PC-9 (cell line): Measurements from ENCODE around the gene SPEM3. TPM values are rescaled to one million over a fixed set of nuclear protein-coding genes. Genes with fewer than 3 reads are reported as not detected.

Experiments used
- BruUV-seq: library from RNA; stranded (reverse); fragments of 400-500 nt; replicated peaks from 2 replicates; lab custom pipeline; 2021; lab: Mats Ljungman, UMichigan
- CTCF ChIA-PET: fragments of 300-600 bp; sonication (Branson Sonifier 250); formaldehyde crosslinking; loops from one replicate; lab custom pipeline; 2022; ENCODE audit warnings: antibody characterized with exemption; lab: Charles Lee
- POLR2A ChIA-PET: fragments of 300-600 bp; sonication (Branson Sonifier 250); formaldehyde crosslinking; loops from one replicate; lab custom pipeline; 2022; ENCODE audit warnings: antibody characterized with exemption; ENCODE audit not compliant: unreplicated experiment; lab: Charles Lee
- DNase-seq, 2 experiments: peaks; one replicate each; pipeline versions ENCODE4 v3.0.0 to v3.0.0-alpha.2; 2015 to 2022; ENCODE audit warnings: mixed read lengths in 1 of 2
- H2AFZ ChIP-seq: fragments of 200-600 bp; sonication (generic); 2 replicates; pipeline ENCODE4 v1.8.1; 2017; ENCODE audit warnings: antibody characterized with exemption
- H3F3A ChIP-seq: fragments of 200-600 bp; sonication (generic); 2 replicates; pipeline ENCODE4 v1.8.1; 2017; ENCODE audit warnings: antibody characterized with exemption, mild to moderate bottlenecking, low read depth; ENCODE audit not compliant: insufficient read depth
- H3K27ac ChIP-seq: fragments of 200-600 bp; sonication (generic); 2 replicates; pipeline ENCODE4 v1.6.1; 2016; ENCODE audit warnings: mixed run types
- H3K27me3 ChIP-seq: fragments of 200-600 bp; sonication (generic); 2 replicates; pipeline ENCODE4 v1.6.1; 2016; ENCODE audit warnings: low read depth, mixed run types; ENCODE audit not compliant: insufficient read depth
- H3K36me3 ChIP-seq: fragments of 200-600 bp; sonication (generic); 2 replicates; pipeline ENCODE4 v1.6.1; 2016; ENCODE audit warnings: low read depth, mixed run types
- H3K4me1 ChIP-seq: fragments of 200-600 bp; sonication (generic); replicated peaks from 2 replicates; pipeline ENCODE4 v1.6.1; 2016; ENCODE audit warnings: mixed run types; ENCODE audit not compliant: insufficient read depth
- H3K4me2 ChIP-seq: fragments of 200-600 bp; sonication (generic); 2 replicates; pipeline ENCODE4 v1.6.1; 2017; ENCODE audit warnings: mixed run types
- H3K4me3 ChIP-seq: fragments of 200-600 bp; sonication (generic); 2 replicates; pipeline ENCODE4 v1.6.1; 2016; ENCODE audit warnings: mixed run types
- H3K79me2 ChIP-seq: fragments of 200-600 bp; sonication (generic); 2 replicates; pipeline ENCODE4 v1.6.1; 2017; ENCODE audit warnings: low read depth, mixed run types
- H3K9me2 ChIP-seq: fragments of 200-600 bp; sonication (generic); 2 replicates; pipeline ENCODE4 v1.8.1; 2017; ENCODE audit warnings: mild to moderate bottlenecking; ENCODE audit not compliant: insufficient read depth
- H3K9me3 ChIP-seq: fragments of 200-600 bp; sonication (generic); 2 replicates; pipeline ENCODE4 v1.8.1; 2016; ENCODE audit warnings: low read depth; ENCODE audit not compliant: insufficient read depth
- H4K20me1 ChIP-seq: fragments of 200-600 bp; sonication (generic); 2 replicates; pipeline ENCODE4 v1.8.1; 2017; ENCODE audit not compliant: insufficient read depth
- EZH2 ChIP-seq: fragments of 200-600 bp; sonication (generic); IDR thresholded peaks from 2 replicates; pipeline ENCODE4 v1.8.0; 2017; ENCODE audit warnings: antibody characterized with exemption, low read depth
- intact Hi-C: fragments of 100-400 bp; cut with micrococcal nuclease; formaldehyde crosslinking; loops from one replicate; pipeline ENCODE4 v1.10.0; 2022; ENCODE audit not compliant: unreplicated experiment
- total RNA-seq: library from RNA; stranded (reverse); gene quantifications from 2 replicates; pipeline ENCODE4 v1.2.3, GENCODE V29; 2021
- TF ChIP-seq, protein P1 (sequence below): fragments of 200-600 bp; sonication (generic); conservative IDR thresholded peaks from 2 replicates; pipeline ENCODE4 v1.6.1; 2017; ENCODE audit warnings: mixed run types, antibody characterized with exemption, mild to moderate bottlenecking, moderate library complexity

SPEM3 gene
- total RNA-seq, 1 experiment from 2014 or later: not detected

DNA sequence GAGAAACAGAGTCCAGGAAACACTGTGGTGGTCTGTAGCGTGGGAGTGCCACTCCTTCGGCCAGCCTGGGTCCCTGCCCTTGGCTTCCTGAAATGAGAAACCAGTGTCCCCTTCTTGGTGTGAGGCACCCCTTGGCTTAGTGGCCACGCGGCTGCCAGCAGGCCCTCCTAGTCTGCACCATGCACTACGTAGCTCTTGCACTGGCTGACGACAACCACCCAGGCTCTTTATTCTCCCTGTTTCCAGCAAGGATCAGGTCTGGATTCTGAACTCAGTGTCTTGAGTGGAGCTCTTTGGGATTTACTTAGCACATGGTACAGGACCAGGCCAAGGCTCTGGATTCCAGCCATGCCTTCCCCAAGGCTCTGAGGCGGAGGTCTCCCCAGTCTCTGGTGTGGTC lies 1.1 kb upstream of the SPEM3 start:
- Histone ChIP-seq H2AFZ (no peak overlapping the region), H3K4me2 (no peak overlapping the region), H3K36me3 (no peaks in the 10 kb centered on the region), H3K4me3 (no peak overlapping the region), H3K9me2 (no peaks in the 10 kb centered on the region), H3F3A (no peaks in the 10 kb centered on the region), H3K27ac (no peak overlapping the region), H4K20me1 (no peaks in the 10 kb centered on the region), H3K27me3 (no peaks in the 10 kb centered on the region), H3K9me3 (no peaks in the 10 kb centered on the region), H3K4me1 (no peaks in the 10 kb centered on the region), H3K79me2 (no peaks in the 10 kb centered on the region)
- intact Hi-C loops: no loop called here
- CTCF ChIA-PET: no interaction called here
- no TSS peak for BruUV-seq
- POLR2A ChIA-PET: no interaction called here
- no peak for DNase-seq
- no peak for TF ChIP-seq EZH2
- TF ChIP-seq, protein P1, sequence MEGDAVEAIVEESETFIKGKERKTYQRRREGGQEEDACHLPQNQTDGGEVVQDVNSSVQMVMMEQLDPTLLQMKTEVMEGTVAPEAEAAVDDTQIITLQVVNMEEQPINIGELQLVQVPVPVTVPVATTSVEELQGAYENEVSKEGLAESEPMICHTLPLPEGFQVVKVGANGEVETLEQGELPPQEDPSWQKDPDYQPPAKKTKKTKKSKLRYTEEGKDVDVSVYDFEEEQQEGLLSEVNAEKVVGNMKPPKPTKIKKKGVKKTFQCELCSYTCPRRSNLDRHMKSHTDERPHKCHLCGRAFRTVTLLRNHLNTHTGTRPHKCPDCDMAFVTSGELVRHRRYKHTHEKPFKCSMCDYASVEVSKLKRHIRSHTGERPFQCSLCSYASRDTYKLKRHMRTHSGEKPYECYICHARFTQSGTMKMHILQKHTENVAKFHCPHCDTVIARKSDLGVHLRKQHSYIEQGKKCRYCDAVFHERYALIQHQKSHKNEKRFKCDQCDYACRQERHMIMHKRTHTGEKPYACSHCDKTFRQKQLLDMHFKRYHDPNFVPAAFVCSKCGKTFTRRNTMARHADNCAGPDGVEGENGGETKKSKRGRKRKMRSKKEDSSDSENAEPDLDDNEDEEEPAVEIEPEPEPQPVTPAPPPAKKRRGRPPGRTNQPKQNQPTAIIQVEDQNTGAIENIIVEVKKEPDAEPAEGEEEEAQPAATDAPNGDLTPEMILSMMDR: no peak

DNA sequence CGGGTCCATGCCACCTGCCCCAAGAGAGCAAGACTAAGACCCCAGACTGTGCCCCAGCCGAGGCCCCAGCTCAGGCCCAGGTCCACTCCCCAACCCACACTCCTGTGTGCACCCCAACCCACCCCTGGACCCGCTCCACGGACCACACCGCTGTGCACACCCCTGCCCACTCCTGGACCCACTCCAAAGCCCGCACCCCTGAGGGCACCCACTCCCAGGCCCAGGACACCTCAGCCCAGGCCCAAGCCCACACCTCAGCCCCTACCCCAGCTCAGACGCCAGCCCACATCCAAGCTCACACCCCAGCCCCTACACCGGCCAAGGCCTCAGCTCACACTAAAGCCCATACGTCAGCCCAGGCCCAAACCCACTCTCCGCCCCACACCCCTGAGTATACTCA lies 1.1 kb downstream of the SPEM3 start:
- CTCF ChIA-PET: no interaction called here
- no peak overlapping the region for H2AFZ ChIP-seq
- H3K36me3 ChIP-seq: no peaks in the 10 kb centered on the region
- POLR2A ChIA-PET: no interaction called here
- intact Hi-C loops: no loop called here
- H3K79me2 ChIP-seq: no peaks in the 10 kb centered on the region
- H3K4me1 ChIP-seq: no peaks in the 10 kb centered on the region
- no peak overlapping the region for H3K27ac ChIP-seq
- TF ChIP-seq, protein P1: no peak
- no peak for TF ChIP-seq EZH2
- H4K20me1 ChIP-seq: no peaks in the 10 kb centered on the region
- no peak overlapping the region for H3K4me3 ChIP-seq
- H3K27me3 ChIP-seq: no peaks in the 10 kb centered on the region
- H3K9me3 ChIP-seq: no peaks in the 10 kb centered on the region
- no peak for DNase-seq
- no peaks in the 10 kb centered on the region for H3F3A ChIP-seq
- BruUV-seq: no TSS peak
- H3K9me2 ChIP-seq: no peaks in the 10 kb centered on the region
- H3K4me2 ChIP-seq: no peak overlapping the region

DNA sequence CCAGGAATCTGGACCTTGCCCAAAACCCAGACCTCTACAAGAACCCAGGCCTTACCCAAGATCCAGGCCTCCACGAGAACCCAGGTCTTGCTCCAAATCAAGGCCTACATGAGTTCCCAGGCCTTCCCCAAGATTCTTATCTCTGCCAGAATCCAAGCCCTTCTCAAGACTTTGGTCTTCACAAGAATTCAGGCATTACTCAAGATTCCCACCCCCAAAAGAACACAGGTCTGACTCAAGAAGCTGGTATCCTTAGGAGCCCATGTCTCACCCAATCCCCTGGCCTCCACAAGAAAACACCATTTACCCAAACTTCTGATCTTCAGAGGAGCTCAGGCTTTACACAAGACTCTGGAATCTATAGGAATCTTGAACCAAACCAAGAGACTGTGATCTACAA lies 2.6 kb downstream of the SPEM3 start:
- Histone ChIP-seq H3K9me3 (no peaks in the 10 kb centered on the region), H3K79me2 (peaks cover 2% of the 10 kb centered on the region; the same call in 1 of the 2 replicates), H3F3A (peaks cover 9% of the 10 kb centered on the region; the same call in 1 of the 2 replicates), H3K36me3 (no peaks in the 10 kb centered on the region), H4K20me1 (no peaks in the 10 kb centered on the region), H3K4me2 (no peak overlapping the region), H3K4me1 (0 out of 2 replicates have a peak, but pooled peaks cover 1% of the 10 kb centered on the region), H2AFZ (no peak overlapping the region), H3K9me2 (no peaks in the 10 kb centered on the region), H3K27me3 (no peaks in the 10 kb centered on the region), H3K4me3 (no peak overlapping the region), H3K27ac (no peak overlapping the region)
- no TSS peak for BruUV-seq
- POLR2A ChIA-PET: no interaction called here
- TF ChIP-seq, protein P1: no peak
- TF ChIP-seq EZH2: no peak
- intact Hi-C loops: no loop called here
- DNase-seq: no peak
- CTCF ChIA-PET: no interaction called here
